Heart right ventricle (tissue), 16 donors: ENCODE results near the gene STX17. TPM values are rescaled to one million over a fixed set of nuclear protein-coding genes. Genes with fewer than 3 reads are reported as not detected.
"Not testable (repeated sequence)": the region's sequence is repeated elsewhere in the genome, so short reads cannot be mapped to it uniquely, and the experiment has no call there.

Experiments
- ATAC-seq, 8 donors: fragments of 200-7000 bp; cut with Tn5 transposase; one replicate each; pipeline ENCODE4 v1.9.1; 2020; ENCODE audit warnings: mild to moderate bottlenecking in 8 of 8, moderate library complexity in 8 of 8, moderate number of reproducible peaks in 1 of 8
- DNase-seq, 2 donors: peaks; one replicate each; pipeline ENCODE4 v3.0.0-alpha.2; 2020
- H3K27ac ChIP-seq, 10 donors: fragments of 200-600 bp; sonication (generic) in 2 of 10; one replicate each; pipeline versions ENCODE4 v1.5.0 to v1.8.0; 2020 to 2022; ENCODE audit warnings: mild to moderate bottlenecking in 3 of 10
- H3K27me3 ChIP-seq, 7 donors: fragments of 200-600 bp; one replicate each; pipeline ENCODE4 v1.8.0; 2021 to 2022; ENCODE audit warnings: mild to moderate bottlenecking in 2 of 7
- H3K36me3 ChIP-seq, 9 donors: fragments of 200-600 bp; sonication (generic) in 1 of 9; one replicate each; pipeline versions ENCODE4 v1.5.0 to v1.8.0; 2020 to 2022; ENCODE audit warnings: mild to moderate bottlenecking in 2 of 9
- H3K4me1 ChIP-seq, 9 donors: fragments of 200-600 bp; sonication (generic) in 1 of 9; one replicate each; pipeline versions ENCODE4 v1.5.0 to v1.8.0; 2020 to 2022; ENCODE audit warnings: mild to moderate bottlenecking in 4 of 9
- H3K4me3 ChIP-seq, 10 donors: fragments of 200-600 bp; sonication (generic) in 2 of 10; one replicate each; pipeline versions ENCODE4 v1.5.0 to v1.8.0; 2020 to 2022; ENCODE audit warnings: mild to moderate bottlenecking in 7 of 10, moderate library complexity in 2 of 10
- H3K9me3 ChIP-seq, 11 donors: fragments of 200-600 bp in 10 of 11; sonication (generic) in 2 of 11; one replicate each; pipeline versions ENCODE4 v1.5.0 to v1.8.0; 2013 to 2022; ENCODE audit warnings: mild to moderate bottlenecking in 2 of 11, control low read depth in 1 of 11, moderate library complexity in 1 of 11
- WGBS, 2 donors: extraction: QIAGEN DNeasy Blood & Tissue Kit; methylation state at CpG; one replicate each; pipeline ENCODE4 v1.1.7; 2013; ENCODE audit warnings: inconsistent platforms in 1 of 2; 5-methylcytosine and 5-hydroxymethylcytosine counted together
- intact Hi-C, 10 donors: fragments of 100-400 bp; cut with DNase I; formaldehyde crosslinking; loops; one replicate each; pipeline versions ENCODE4 v1.11.1 to v1.14.2; 2022
- polyA plus RNA-seq, 2 donors: library from polyadenylated mRNA; stranded (reverse); fragments of 200-250 nt; gene quantifications; one replicate each; pipeline ENCODE4 v1.2.3, GENCODE V29; 2013
- total RNA-seq, 10 donors: library from RNA; stranded (reverse); fragmentation: NEBNext Ultra II Directional in 3 of 10; extraction: Animal tissue kit (Norgen Biotek cat#: 25700) in 3 of 10; gene quantifications; one replicate each; pipeline versions ENCODE4 v1.2.1 to v1.2.4, GENCODE V29; 2021 to 2023
- TF ChIP-seq, protein P1 (sequence below), 9 donors: fragments of 200-600 bp; sonication (generic) in 2 of 9; IDR thresholded peaks; one replicate each; pipeline versions ENCODE4 v1.5.0 to v1.8.0; 2021 to 2022; ENCODE audit warnings: antibody characterized with exemption in 9 of 9, mild to moderate bottlenecking in 5 of 9, moderate library complexity in 1 of 9
- donor health status: Arrhythmogenic right ventricular cardiomyopathy.
- donor health status: ischemic (EF 13 %, LVEDD 7.1; RV severe dilation, severe dysfunction).
- donor health status: healthy with polysubstance abuse.
- donor health status: DM: no; HTN: yes; CAD: no.
- donor health status: DM: no; HTN: no; CAD: no.
- donor health status: ischemic (EF 25% LVEDD 6.9; RV normal size, moderate dysfunction).
- donor health status: ischemic (EF 25% LVEDD 5.7; RV mildly dilated, moderate dysfunction).
- donor health status: healthy.
- donor health status: DM: yes; HTN: yes; CAD: no.
- donor health status: Ischemic cardiomyopathy.
- donor health status: ischemic (EF 35%, LVEDD 5.7; RV mildly dilated, moderate dysfunction).
- donor health status: nonischemic (EF 11% LVEDD 7.7; RV severe dilation, severe dysfunction).
- donor health status: DM: yes; HTN: yes; CAD: no.
- donor health status: PGD.
- donor health status: ischemic (EF 29% LVEDD 5.4; RV normal size, mild dysfunction).
- donor health status: nonischemic (EF 23%, LVEDD 6.1; RV moderate dilation, normal function).

The STX17 gene
- total and polyA plus RNA-seq, 12 donors = 4.1 to 31.1 (median 23.5) TPM

GRCh38 chr9:99978221-99978620 lies 71.8 kb downstream of the STX17 start:
- Histone ChIP-seq H3K4me1 (peaks cover 0 to 5% (median 0%) of the 10 kb centered on the region in 9 donors), H3K9me3 (no peaks in the 10 kb centered on the region), H3K4me3 (no peak overlapping the region), H3K36me3 (peaks cover 0 to 49% (median 0%) of the 10 kb centered on the region in 9 donors), H3K27me3 (no peaks in the 10 kb centered on the region), H3K27ac (no peak overlapping the region)
- ATAC-seq = no peak
- intact Hi-C loops = no loop called here
- 85 to 95% methylated on average over 1 of the region's 1 CpG for WGBS, 2 donors
- no peak for DNase-seq
- TF ChIP-seq, protein P1, sequence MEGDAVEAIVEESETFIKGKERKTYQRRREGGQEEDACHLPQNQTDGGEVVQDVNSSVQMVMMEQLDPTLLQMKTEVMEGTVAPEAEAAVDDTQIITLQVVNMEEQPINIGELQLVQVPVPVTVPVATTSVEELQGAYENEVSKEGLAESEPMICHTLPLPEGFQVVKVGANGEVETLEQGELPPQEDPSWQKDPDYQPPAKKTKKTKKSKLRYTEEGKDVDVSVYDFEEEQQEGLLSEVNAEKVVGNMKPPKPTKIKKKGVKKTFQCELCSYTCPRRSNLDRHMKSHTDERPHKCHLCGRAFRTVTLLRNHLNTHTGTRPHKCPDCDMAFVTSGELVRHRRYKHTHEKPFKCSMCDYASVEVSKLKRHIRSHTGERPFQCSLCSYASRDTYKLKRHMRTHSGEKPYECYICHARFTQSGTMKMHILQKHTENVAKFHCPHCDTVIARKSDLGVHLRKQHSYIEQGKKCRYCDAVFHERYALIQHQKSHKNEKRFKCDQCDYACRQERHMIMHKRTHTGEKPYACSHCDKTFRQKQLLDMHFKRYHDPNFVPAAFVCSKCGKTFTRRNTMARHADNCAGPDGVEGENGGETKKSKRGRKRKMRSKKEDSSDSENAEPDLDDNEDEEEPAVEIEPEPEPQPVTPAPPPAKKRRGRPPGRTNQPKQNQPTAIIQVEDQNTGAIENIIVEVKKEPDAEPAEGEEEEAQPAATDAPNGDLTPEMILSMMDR (IDR thresholded peaks at IDR 0.05) = no peak

DNA sequence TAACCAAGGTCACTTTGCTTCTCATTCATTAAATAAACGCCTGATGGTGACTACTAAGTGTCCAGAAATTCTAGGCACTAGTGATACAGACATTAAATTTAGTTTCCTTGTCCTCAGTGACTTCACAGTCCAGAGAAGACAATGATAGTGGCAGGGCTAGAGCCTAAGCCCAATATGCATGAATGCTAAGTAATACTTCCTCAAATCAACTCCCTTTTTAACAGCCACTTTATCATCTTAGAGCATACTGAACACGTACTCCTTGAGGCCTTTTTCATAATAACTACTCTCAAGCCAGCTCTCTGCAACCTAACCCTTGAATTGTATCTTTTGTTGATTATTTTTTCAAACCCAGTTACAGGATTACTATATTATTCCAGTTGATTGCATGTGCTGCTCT lies 74.1 kb downstream of the STX17 start:
- DNase-seq (no peak), ATAC-seq (peak in 1 of 8 donors; percentile 41)
- Histone ChIP-seq H3K36me3 (peaks cover 0 to 59% (median 0%) of the 10 kb centered on the region in 9 donors), H3K27ac (no peak overlapping the region), H3K4me1 (peaks cover 0 to 5% (median 0%) of the 10 kb centered on the region in 9 donors), H3K27me3 (no peaks in the 10 kb centered on the region), H3K9me3 (no peaks in the 10 kb centered on the region), H3K4me3 (no peak overlapping the region)
- TF ChIP-seq, protein P1 (IDR thresholded peaks at IDR 0.05) = no peak
- WGBS, 2 donors = 70 to 79% methylated on average over 2 of the region's 2 CpGs
- intact Hi-C loops = no loop called here

DNA sequence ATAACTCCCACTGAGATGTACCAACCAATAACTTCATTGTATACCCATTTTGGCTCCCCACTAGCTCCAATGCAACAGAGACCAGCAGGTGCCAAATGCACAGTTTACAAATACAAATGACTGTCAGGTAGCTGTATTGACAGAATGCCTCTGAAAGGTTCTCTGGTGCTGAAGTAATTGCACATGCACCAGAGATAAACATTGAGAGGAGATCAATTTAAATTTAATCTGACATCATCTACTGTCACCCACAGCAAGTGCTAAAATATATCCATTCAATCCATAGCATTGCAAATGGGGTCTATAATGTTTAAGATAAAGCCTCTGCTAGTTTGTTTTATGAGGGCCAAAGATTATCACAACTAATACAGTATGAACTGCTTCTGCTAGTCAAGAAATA lies 80.2 kb downstream of the STX17 start:
- H3K27me3 ChIP-seq = no peaks in the 10 kb centered on the region

DNA sequence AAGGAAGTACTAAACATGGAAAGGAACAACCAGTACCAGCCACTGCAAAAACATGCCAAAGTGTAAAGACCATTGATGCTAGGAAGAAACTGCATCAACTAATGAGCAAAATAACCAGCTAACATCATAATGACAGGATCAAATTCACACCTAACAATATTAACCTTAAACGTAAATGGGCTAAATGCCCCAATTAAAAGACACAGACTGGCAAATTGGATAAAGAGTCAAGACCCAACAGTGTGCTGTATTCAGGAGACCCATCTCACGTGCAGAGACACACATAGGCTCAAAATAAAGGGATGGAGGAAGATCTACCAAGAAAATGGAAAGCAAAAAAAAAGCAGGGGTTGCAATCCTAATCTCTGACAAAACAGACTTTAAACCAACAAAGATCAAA lies 84.1 kb downstream of the STX17 start:
- H3K4me3 ChIP-seq, H3K27me3 ChIP-seq, H3K27ac ChIP-seq, DNase-seq, intact Hi-C loops, ATAC-seq, H3K4me1 ChIP-seq: not testable (repeated sequence)
- WGBS, 2 donors = 95 to 97% methylated on average over 2 of the region's 2 CpGs
- peaks cover 0 to 26% (median 0%) of the 10 kb centered on the region in 9 donors for H3K36me3 ChIP-seq
- peaks cover 0 to 64% (median 10%) of the 10 kb centered on the region in 11 donors for H3K9me3 ChIP-seq

More for the DNA sequence above, 80.2 kb downstream of the STX17 start:
- ATAC-seq = no peak
- intact Hi-C loops = no loop called here
- Histone ChIP-seq H3K36me3 (peaks cover 0 to 59% (median 4%) of the 10 kb centered on the region in 9 donors), H3K27ac (no peak overlapping the region), H3K9me3 (peaks cover 0 to 34% (median 9%) of the 10 kb centered on the region in 11 donors), H3K4me3 (no peak overlapping the region), H3K4me1 (no peaks in the 10 kb centered on the region)
- no peak for DNase-seq
- TF ChIP-seq, protein P1 (IDR thresholded peaks at IDR 0.05) = no peak

GRCh38 chr9:99998266-99998665 lies 91.8 kb downstream of the STX17 start:
- peaks cover 0 to 26% (median 8%) of the 10 kb centered on the region in 11 donors for H3K9me3 ChIP-seq
- intact Hi-C loops = no loop called here
- no peak overlapping the region for H3K27ac ChIP-seq
- ATAC-seq (no peak), DNase-seq (no peak)
- TF ChIP-seq, protein P1 (IDR thresholded peaks at IDR 0.05) = no peak
- WGBS, 2 donors = 88 to 90% methylated on average over 22 of the region's 22 CpGs
- H3K27me3 ChIP-seq = no peaks in the 10 kb centered on the region
- no peaks in the 10 kb centered on the region for H3K4me1 ChIP-seq
- peaks cover 0 to 46% (median 7%) of the 10 kb centered on the region in 9 donors for H3K36me3 ChIP-seq
- H3K4me3 ChIP-seq = no peak overlapping the region
